ENCODE results near the gene ENPP6.

GRCh38 chr4:184265546-184266351 is 48.1 kb upstream of the ENPP6 start:
- TF ChIP-seq, protein P1, sequence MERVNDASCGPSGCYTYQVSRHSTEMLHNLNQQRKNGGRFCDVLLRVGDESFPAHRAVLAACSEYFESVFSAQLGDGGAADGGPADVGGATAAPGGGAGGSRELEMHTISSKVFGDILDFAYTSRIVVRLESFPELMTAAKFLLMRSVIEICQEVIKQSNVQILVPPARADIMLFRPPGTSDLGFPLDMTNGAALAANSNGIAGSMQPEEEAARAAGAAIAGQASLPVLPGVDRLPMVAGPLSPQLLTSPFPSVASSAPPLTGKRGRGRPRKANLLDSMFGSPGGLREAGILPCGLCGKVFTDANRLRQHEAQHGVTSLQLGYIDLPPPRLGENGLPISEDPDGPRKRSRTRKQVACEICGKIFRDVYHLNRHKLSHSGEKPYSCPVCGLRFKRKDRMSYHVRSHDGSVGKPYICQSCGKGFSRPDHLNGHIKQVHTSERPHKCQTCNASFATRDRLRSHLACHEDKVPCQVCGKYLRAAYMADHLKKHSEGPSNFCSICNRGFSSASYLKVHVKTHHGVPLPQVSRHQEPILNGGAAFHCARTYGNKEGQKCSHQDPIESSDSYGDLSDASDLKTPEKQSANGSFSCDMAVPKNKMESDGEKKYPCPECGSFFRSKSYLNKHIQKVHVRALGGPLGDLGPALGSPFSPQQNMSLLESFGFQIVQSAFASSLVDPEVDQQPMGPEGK (CRISPR knock-in tag; IDR thresholded peaks at IDR 0.05; ENCODE audit: borderline replicate concordance) = no peak
- TF ChIP-seq, protein P2, sequence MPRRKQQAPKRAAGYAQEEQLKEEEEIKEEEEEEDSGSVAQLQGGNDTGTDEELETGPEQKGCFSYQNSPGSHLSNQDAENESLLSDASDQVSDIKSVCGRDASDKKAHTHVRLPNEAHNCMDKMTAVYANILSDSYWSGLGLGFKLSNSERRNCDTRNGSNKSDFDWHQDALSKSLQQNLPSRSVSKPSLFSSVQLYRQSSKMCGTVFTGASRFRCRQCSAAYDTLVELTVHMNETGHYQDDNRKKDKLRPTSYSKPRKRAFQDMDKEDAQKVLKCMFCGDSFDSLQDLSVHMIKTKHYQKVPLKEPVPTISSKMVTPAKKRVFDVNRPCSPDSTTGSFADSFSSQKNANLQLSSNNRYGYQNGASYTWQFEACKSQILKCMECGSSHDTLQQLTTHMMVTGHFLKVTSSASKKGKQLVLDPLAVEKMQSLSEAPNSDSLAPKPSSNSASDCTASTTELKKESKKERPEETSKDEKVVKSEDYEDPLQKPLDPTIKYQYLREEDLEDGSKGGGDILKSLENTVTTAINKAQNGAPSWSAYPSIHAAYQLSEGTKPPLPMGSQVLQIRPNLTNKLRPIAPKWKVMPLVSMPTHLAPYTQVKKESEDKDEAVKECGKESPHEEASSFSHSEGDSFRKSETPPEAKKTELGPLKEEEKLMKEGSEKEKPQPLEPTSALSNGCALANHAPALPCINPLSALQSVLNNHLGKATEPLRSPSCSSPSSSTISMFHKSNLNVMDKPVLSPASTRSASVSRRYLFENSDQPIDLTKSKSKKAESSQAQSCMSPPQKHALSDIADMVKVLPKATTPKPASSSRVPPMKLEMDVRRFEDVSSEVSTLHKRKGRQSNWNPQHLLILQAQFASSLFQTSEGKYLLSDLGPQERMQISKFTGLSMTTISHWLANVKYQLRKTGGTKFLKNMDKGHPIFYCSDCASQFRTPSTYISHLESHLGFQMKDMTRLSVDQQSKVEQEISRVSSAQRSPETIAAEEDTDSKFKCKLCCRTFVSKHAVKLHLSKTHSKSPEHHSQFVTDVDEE (CRISPR knock-in tag; IDR thresholded peaks at IDR 0.05) = no peak
- no peak for TF ChIP-seq TCF4 (CRISPR knock-in tag; IDR thresholded peaks at IDR 0.05; ENCODE audit: borderline replicate concordance)
- no peak for TF ChIP-seq PPARA (CRISPR knock-in tag; IDR thresholded peaks at IDR 0.05; ENCODE audit: borderline replicate concordance)
- no peak for TF ChIP-seq CREB5 (CRISPR knock-in tag; IDR thresholded peaks at IDR 0.05; ENCODE audit: low read depth)
- no peak for TF ChIP-seq ZNF565 (CRISPR knock-in tag; conservative IDR thresholded peaks at IDR 0.05; ENCODE audit: low read depth)
- no peak for TF ChIP-seq ZNF8 (CRISPR knock-in tag; IDR thresholded peaks at IDR 0.05)
- TF ChIP-seq CSRNP3 (CRISPR knock-in tag; IDR thresholded peaks at IDR 0.05) = no peak
- no peak for TF ChIP-seq ARNTL (CRISPR knock-in tag; IDR thresholded peaks at IDR 0.05; ENCODE audit: borderline replicate concordance, low read depth)
- TF ChIP-seq ISL1 (CRISPR knock-in tag; IDR thresholded peaks at IDR 0.05) = no peak
